NCI-H2107 treated with DMSO at 0.1 percent for 48 hours (cell line): ENCODE results near the gene SORBS2.

Source experiments
- DNase-seq: peaks from one replicate; lab custom pipeline; 2025; ENCODE audit not compliant: unreplicated experiment; lab: John Stamatoyannopoulos, UW

SORBS2 gene

GRCh38 chr4:185835814-185836213, 23.8 kb upstream of the SORBS2 start:
- DNase-seq, result no peak

GRCh38 chr4:185835336-185835735, 23.3 kb upstream of the SORBS2 start:
- DNase-seq, result no peak

DNA sequence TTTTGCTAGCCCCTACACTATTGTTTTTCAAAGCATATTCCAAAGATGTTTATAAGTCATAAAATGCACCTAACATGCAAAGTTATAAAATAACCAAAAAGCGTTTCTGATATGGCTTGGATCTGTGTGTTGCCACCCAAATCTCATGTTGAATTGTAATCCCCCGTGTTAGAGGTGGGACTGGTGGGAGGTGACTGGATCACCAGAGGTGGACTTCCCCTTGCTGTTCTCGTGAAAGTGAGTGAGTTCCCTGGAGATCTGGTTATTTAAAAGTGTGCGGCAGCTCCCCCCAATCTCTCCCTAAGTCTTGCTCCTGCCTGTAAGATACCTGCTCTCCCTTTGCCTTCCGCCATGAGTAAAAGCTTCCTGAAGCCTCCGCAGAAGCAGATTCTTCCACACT, 22.8 kb upstream of the SORBS2 start:
- DNase-seq, result no peak

- no peak for DNase-seq
Observed at GRCh38 chr4:185834088-185834487, 22.1 kb upstream of the SORBS2 start.

GRCh38 chr4:185833055-185833598, 21.1 kb upstream of the SORBS2 start:
- no peak for DNase-seq

- no peak for DNase-seq
Observed at GRCh38 chr4:185831125-185831815, 19.3 kb upstream of the SORBS2 start.

DNA sequence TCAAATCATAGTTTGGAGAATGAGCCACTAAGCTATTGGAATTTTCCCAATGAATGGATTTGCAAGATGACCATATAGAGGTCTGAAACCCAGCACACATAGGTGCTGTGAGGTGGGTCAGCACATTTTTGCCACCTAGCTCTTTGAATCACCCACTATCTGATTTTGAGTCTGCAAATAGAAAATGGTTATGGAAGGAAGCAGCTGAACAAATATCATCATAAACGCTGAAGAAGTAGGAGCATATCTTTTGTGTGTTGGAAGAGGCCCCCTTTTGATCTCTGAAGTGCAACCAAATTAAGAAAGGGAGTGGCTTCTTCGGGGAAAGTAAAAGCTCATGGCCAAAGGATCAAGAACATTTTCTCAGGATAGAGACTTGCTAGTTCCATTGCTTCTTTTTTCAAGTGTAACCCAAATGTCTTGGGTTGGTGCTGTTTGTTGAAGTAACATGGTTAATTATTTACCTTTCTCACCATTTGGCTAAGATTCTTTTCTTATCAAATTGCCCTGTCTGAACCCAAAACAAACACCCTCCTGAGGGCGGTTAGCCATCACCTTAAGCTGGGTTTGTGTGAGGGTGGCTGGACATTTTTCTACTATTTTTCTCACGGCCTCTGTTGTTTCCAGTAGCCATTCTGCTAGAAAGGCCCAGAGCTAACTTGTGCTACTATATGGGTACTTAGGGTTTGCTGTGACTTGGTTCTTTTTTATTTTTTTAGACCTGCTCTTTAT, 18.4 kb upstream of the SORBS2 start:
- no peak for DNase-seq

DNA sequence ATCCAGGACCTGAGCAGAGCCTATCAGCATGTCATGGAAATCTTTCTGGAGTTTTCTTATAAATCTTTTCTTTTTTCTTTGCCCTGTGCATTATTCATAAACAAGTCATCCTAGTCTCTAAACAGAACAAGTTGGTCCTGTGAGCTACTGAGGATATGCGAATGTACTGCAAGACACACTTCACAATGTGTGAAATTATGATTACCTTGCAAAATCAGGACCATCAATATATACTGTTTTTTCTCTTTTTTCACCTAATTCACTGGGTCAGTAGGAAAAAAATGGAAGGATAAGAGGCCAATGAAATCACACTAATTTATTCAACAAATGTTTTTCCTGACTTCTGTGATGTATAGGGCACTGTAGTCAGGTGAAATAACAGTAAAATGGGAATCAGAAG, 14.4 kb upstream of the SORBS2 start:
- no peak for DNase-seq

DNA sequence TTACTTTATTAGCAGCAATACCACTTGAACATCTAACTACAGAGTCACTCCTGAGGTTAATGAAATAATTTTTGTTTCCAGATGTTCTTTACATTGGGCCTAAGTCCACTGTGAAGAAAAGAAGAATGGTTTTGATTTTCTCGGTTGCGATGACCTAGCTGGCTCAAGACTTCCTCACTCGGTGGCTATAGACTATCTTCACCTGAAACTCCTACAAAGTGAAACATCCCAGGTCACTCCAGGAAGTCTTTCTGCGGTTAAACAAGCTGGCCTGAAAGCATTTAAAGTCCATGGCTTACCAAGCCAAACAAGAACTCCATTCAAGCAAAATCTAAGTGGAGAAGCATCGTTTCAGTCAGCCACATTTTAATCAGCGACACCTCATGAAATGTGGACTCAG, 13.7 kb upstream of the SORBS2 start:
- DNase-seq, result no peak

GRCh38 chr4:185822791-185823190, 10.8 kb upstream of the SORBS2 start:
- no peak for DNase-seq

- no peak for DNase-seq
Observed at GRCh38 chr4:185821029-185821419, 9.0 kb upstream of the SORBS2 start.

GRCh38 chr4:185820146-185821028, 8.4 kb upstream of the SORBS2 start:
- DNase-seq, result no peak

GRCh38 chr4:185819144-185819543, 7.2 kb upstream of the SORBS2 start:
- no peak for DNase-seq

GRCh38 chr4:185817403-185817818, 5.4 kb upstream of the SORBS2 start:
- DNase-seq, result no peak

- no peak for DNase-seq
Observed at GRCh38 chr4:185813133-185813532, 1.1 kb upstream of the SORBS2 start.

DNA sequence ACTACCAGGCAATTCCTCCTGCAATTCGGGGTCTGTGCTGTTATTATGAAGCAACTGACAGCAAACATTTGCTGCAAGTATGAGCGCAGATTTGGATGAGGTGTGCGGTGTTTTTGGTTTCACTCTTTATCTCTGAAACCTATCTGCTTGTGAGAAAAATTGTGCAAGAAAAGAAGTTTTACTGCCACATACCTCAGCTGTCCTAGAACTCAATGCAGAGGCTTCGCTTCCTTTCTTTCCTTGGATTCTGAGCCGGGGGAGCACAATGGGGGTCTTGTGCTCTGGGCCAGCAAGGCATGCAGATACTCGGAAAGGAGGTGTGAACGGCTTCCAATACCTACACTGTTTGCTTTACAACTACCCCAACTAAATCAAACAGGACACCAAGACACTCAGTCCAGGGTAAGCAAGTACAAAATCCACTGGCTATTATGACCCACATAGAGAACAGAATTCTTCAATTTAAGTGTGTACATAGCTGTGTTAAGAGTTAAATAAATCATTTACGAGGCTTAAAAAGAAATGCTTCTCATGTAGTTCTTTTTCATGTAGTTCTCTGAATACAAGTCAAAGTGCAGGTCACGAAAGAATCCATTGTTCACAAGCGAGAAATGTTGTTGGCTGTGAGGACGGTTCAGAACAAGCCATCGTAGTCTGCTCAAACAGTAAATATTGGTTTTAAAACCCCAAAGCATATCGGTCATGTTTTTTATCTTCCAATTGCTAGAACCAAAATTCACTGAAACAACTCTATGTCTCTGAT, 1.1 kb downstream of the SORBS2 start:
- DNase-seq, result no peak

DNA sequence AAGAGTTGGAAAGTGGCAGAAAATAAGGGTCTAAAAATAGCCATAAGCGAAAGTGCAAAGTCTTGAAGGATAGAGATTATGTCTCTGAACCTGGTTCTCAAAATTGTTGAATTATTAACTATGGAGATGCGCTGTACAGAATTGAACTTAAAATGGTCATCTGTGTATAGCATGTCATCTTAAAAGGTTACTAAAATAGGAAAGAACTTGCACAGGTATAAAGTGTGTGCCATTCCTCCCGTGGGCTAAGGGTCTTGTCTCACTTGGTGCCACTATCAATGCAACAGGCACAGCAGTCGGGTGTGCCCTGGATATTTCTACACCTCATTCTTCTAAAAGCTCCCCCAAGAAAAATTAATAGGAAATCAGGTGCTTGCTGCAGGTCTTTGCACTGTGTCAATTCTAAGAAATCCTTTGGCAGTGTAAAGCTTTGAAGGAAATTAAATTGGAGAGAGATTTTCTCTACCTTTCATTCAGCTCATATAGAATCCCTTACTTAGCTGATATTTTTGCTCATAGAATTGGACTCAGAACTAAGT, 2.4 kb downstream of the SORBS2 start:
- no peak for DNase-seq

GRCh38 chr4:185809121-185809520, 2.9 kb downstream of the SORBS2 start:
- DNase-seq, result no peak

DNA sequence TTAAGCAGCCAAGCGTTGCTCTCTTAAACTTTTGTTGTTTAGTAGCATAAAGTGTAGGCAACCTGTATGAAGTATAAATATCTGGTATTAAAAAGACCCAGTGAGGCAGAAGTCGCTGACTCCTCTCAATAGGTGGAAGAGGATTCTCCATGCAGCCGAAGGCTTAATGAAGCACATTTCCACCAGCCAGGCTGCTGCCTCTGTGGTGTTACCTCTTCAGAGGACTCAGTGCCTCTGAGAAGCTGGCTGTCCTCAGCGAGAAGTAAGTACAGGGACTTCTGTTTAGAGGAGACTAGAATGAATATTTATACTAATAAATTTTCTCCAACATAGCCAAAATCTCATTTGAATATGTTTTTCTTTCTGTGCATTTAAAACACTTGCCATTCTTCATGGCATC, 6.0 kb downstream of the SORBS2 start:
- DNase-seq, result no peak

DNA sequence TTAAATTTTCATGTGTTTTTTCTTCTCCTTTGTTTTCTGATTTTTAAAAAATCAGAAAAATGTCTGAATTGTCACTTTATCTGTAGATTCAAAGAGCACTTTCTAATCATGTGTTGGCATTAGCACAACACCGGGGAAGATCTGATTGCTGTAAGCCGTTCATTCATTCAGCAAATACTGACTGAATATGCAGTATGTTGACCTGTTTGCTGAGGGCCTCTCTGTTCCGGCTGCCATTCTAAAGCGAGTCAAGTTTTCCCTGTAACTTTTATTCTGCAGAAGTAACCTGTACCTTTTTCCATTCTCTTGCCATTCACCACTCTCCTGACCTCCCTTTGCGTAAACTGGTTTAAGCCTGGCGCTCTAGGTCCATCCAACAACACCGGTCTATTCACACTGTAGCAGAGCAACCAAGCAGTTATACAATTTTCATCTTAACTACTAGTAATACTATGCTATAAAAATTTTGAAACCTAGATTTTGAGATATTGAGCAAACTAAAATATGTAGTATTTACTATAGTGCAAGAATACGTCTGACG, 6.7 kb downstream of the SORBS2 start:
- no peak for DNase-seq
